HG02852 (cell line): ENCODE measurements around the gene PAF1.
A peak's percentile ranks its signal among the peaks of the same experiment; 100 is the strongest.

Source experiments
- ATAC-seq: cut with Tn5 transposase; IDR thresholded peaks from one replicate; pipeline ENCODE4 v1.9.1; 2021; ENCODE audit warnings: mild to moderate bottlenecking, moderate library complexity; ENCODE audit not compliant: unreplicated experiment

Gene PAF1

DNA sequence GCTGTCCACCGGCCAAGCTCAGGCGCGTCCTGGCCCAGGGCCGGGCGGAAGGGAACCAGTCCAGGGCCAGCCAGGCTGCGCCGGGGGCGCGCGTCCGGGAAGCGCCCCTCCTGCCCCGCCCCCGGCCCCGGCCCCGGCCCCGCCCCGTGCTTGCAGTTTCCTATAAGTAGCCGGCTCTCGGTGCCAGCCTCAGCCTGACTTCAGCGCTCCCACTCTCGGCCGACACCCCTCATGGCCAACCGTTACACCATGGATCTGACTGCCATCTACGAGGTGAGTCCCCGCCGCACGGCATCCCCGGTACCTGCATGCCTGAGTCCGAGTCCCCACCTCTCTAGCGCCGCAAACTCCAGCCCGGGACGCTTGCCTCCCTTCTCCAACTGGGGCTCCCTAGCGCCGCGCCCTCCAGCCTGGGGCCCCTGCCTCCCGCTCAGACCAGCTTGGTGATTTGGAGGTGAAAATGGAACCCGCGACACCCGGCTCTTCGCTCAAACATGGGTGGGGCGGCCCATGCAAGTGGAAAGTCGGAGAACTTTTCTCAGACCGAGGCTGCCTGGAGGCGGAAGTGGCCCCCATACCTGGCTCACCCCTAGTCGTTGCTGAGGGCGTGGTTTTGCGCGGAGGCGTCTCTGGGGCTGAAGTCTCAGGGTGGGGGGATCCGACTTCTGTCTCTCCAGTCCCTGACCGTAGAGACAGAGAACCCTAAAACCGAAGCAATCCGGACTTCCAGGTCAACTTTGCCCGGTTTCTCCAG is 15.9 kb upstream of the PAF1 start, which contains the start of gene ZFP36:
Gene ZFP36 (plus strand): TSS at position 192 of the 754 bp plus-strand sequence. CDS start 58 bp downstream, at position 250.
- no peak for ATAC-seq

DNA sequence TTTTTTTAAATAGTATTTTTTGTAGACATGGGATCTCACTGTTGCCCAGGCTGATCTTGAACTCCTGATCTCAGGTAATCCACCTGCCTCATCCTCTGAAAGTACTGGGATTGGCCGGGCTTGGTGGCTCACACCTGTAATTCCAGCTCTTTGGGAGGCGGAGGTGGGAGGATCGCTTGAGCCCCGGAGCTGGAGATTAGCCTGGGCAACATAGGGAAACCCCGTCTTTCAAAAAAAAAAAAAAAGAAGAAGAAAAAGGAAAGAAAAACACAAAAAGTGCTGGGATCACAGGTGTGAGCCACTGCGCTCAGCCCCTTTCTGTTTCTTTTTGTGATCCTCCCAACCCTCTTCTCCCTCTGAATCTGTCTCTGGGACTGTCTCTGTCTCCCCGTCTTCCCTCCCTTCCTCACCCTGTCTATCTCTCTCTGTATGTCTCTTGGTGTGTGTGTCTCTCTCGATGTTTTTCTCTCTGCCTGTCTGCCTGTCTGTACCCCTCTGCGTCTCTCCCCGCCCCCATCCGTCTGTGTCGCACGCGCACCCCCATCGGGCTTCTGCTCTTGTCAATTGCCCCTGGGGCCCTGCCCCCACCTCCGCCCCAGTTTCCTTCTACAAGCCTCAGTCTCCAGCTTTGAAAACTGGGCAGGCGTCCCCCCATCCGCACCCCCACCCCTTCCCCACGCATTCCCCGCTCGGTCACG is 15.2 kb upstream of the PAF1 start:
- ATAC-seq, result no peak

DNA sequence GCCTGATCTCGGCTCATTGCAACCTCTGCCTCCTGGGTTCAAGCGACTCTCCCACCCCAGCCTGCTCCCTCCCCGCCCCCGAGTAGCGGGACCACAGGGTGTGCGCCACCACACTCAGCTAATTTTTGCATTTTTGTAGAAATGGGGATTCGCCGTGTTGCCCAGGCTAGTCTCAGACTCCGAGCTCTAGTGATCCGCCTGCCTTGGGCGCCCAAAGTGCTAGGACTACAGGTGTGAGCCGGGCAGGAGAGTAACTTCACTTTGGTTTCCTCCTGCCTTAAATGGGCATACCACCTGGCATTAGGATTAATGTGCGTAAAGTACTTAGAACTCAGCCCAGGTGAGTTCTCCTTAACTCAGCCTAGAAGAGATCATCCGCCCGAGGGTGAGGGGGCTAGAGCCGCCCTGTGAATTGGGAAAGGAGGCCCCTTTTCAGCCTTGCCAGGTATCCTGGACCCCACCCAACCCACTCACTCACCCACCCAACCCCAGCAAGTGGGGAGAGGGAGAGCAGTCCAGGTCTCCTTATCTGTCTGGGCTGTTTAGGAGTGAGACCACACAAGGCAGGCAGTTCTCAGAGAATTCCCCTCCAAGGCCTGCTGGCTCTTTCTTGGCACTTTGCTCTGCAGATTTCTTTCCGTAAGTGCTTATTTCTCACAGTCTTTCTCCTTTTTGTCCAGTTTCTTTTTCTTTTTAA is 14.5 kb upstream of the PAF1 start:
- no peak for ATAC-seq

DNA sequence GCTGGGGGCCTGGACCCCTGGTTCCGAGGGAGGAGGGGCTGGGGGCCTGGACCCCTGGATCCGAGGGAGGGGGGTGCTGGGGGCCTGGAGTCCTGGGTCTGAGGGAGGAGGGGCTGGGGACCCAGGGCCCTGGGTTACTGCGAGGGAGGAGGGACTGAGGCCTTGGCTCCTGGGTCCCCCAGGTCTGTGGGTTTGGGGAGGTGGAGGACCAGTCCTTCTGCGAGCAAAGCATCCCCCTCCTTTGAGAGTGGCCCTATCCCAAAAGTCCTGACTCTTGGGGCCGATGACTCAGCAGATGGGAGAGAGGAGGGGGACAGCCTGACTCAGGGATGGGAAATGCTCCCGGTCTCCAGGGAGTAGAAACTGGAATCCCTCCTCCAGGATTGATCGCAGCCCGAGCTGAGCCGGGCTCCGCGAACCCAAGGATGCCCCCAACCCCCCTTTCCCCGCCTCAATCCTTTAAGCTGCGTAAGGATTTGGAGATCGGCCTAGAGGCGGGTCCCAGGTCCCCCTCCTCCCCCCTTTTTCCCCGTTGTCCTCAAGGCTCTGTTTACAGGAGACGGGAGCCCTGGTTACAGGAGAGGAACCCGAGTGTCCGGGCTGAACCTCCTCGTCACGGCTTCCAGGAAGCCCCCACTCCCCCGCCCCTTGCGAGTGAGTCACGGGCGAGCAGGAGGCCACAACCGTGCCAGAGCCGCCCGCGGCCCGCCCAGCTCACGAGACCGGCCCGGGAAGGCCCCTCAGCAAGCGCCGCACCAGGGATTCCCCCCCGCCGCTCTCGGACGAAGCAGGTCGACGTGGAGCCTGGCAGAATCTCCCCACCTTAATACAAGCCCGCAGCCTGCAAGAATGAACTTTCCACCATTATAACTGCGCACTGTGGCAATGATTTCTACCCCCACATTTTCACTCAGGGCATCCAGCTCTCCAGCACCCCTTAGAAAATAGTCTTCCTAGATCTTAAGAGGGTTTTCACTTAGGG is 12.7 kb upstream of the PAF1 start:
- ATAC-seq, result no peak

DNA sequence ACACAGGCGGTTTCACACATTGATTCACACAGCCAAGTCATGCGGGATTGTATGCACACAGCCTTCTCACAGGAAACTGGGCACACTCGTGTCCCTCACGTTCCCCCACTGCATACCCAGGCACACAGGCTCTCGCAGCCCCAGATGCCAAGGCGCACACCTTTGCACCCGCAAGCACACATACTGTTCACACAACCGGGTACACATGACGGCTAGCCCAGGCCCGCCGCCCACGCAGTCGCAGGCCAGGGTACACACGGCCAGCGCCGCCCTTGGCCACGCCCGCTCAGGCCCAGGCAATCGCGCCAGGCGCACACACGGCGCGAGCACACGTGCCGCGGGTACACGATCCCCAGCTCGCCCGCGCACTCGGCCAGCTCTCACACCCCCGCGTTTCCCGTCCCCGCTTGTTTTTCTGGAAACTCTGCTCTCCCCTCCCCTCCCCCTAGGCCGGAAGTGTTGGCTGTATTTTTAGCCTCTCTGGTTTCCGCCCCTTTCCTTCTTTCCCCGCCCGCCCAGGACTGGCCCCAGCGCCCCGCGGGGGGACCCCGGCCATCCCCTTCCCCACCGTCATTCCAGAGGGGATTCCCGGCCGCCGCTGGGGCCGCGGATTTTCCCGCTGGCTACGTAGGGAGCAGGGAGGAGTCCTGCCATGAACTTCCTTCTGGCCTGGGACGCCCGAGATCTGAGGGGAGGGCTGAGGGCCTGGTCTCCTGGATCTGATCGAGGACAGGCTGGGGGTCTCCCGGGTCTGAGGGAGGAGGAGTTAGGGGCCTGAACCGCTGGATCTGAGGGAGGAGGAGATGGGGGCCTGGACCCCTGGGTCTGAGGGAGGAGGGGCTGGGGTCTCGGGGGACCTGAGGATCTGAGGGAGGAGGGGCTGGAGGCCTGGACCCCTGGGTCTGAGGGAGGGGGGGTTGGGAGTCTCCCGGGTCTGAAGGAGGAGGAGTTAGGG is 11.7 kb upstream of the PAF1 start:
- ATAC-seq, result peak; percentile 24

DNA sequence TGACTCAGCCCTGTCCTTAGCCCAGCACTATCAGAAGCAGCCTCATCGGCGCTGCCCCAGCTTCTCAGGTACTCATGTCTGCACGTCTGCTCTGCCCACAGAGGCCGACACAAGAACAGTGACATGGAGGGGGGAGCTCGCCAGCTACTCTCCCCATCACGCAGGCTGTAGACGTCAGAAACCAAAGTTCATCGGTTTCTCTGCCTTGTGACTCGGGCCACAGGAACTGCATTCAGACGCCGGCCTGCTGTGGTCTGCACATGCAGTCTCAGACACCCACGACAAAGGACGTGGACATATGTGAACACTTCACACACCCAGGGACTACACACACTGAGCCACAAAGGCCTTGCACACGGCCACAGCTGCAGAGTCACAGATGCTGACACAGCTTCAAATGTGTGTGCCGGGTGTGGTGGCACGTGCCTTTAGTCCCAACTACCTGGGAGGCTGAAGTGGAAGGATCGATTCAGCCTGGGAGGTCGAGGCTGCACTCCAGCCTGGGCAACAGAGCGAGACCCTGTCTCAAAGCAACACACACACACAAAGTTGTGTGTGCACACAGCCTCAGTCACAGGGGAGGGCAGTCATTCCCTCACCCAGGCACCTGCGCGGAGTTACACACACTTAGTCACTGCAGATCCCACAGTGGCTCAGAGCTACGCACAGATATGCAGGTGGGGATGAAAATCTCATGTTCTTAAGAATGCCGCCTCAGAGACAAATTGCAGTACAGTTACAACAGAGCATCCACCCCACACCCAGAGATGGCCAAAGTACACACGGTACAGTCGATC is 10.8 kb upstream of the PAF1 start:
- no peak for ATAC-seq

DNA sequence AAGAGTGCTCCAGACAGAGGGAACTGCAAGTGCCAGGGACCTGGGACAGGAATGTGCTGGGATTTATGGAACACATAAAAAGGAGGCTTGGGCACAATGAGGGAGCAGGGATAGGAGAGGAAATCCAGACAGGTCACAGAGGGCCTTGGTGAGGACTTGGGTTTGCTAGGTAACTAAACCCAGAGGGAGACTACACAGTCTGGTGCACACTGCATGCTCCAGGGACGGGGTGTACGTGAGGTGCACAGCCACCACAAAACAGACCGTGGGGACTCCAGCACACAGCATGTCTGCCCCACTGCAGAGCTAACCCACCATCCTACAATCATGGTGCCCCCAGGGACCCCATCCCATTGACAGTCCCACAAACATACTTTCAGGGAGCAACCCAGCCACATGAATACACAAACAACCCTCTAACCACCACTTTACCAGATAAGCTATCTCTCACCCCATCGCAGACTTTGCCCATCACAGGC is 10.2 kb upstream of the PAF1 start:
- ATAC-seq, result no peak

DNA sequence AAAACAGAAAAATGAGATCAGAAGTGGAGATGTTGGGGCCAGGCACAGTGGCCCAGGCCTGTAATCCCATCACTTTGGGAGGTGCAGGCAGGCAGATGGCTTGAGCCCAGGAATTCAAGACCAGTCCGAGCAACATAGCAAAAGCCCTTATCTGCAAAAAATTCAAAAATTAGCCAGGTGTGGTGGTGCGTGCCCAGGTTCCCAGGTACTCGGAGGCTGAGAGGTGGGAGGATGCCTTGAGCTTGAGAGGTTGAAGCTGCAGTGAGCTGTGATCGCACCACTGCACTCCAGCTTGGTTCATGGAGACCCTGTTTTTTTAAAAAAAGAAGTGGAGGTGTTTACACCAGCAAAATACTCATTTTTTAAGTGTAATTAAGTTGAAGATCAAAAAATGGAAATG is 9.2 kb upstream of the PAF1 start:
- ATAC-seq, result no peak

DNA sequence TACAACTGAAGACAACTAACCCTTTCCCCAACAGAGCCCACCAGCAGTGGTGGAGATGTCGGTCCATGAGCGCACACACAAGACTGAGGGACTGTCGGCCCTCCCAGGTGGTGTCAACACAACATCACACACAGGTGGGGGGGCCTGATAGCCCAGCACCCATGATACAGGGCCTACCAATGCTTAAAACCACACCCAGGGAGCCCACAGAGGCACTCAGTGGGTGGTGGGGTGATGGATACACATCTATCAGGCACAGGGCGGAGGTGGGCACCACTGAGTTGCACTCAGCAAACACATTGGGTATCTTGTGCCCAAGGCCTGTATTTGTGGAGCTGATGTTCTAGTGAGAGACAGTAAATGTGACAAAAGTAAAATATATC is 8.8 kb upstream of the PAF1 start:
- ATAC-seq, result no peak

DNA sequence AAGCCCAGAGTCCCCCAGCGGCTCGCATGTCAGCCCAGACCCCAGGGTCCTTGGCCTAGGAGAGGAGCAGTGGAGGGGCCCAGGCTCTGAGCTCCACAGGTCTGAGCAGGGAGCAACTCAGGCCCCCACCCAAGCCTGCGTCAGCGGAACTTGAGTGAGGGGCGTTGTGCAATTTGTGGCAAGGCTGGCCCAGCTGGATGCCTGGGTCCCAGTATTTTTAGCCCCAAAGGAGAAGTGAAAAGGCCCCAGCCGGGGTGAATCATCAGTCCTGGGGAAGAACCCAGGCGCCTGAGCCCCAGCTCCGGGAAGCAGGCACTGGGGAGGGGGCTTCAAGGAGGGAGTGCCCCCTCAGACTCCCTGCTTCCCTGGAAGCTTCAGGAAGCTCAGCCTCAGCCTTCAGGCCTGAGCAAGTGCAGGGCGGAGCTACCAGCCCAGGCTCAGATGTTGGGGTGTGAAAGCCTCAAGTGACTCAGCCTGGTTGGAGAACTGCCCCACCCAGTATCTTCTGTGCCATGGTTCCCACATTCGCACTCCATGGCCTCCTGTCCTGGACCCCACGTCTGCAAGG is 7.5 kb upstream of the PAF1 start:
- no peak for ATAC-seq

DNA sequence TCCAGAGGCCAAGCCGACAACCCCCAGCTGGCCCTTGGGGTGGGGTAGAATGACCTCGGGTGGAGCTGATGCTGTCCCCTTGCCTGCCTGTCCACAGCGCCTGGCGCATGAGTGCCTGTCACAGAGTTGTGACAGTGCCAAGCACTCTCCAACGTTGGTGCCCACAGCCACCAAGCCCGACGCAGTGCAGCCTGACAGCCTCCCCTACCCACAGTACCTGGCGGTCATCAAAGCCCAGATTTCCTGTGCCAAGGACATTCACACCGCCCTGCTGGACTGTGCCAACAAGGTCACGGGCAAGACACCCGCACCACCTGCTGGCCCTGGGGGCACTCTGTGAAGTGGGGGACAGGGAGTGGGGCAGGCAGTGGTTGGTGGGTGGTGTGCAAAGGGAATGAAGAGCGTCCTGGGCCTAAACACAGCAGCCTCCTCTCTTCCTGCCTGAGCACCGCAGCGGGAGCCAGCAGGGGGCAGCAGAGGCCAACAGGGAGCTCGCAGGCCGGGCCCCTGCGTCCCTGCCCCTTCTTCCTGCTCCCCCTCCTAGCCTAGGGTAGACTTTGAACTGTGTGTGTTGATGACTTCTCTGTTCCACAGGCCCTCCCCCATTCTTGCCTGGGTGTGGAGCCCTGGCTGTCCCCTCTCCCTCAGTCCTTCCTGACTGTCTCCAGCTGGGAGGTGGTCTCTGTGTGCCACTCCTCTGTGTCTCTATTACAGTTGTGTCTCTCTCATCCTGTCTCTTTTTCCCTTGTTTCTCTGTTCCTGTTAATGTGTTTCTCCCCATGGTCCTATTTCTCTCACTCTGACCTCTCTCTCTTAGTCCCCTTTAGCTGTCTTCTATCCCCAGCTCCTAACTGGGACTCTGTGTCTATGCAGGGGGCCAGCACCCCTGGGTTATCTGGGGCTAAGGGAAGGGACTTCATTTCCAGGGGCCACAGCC is 6.7 kb upstream of the PAF1 start:
- no peak for ATAC-seq

DNA sequence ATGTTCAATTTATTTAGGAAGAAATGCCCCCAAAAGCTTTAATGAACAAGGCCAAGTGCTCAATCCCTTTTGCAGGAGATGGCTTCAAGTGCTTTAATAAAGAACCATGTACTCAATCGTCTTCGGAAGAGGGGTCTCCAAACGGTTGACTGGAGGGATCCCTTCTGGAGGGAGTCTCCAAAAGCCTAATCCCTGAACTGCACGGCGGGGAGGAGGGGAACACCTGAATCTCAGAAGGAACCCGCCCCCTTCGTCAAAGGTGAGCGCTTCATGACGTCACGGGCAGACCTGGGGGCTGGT is 505 bp downstream of the PAF1 start:
- ATAC-seq, result no peak

DNA sequence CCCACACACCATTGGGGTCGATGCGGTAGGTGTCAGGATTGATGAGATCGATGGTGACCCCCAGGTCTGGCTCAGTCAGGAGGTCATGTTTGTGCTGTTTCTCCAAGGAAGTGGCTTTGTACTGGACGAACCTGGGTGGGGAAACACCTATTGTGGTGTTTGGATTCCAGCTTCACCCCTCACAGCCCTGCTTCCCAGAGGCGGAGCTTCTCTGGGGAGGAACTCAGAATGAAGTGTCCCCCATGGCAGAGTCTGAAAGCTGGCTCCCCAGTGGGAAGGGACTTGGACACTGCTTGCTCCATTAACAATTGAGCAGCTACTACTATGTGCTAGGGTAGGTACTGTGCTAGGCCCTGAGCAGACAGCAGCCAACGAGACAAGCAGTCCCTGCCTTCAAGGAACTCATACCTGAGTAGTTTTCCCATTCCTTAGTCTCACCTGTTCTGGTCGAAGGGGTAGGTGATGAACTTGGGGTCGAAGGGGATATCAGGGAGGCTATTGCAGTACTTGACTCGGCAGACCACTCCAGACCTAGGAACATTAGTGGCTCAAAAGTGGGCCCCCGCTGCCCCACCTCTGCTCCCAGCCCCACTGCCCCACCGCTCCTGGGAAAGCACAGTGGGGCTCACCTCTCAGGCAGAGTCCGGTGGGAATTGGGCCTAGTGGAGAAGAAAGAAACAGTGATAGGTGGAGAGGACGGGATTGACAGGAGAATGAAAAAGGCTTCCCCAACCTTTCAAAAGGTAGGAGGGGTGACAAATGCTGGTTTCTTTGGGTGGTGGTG is 1.1 kb downstream of the PAF1 start:
- ATAC-seq, result no peak

DNA sequence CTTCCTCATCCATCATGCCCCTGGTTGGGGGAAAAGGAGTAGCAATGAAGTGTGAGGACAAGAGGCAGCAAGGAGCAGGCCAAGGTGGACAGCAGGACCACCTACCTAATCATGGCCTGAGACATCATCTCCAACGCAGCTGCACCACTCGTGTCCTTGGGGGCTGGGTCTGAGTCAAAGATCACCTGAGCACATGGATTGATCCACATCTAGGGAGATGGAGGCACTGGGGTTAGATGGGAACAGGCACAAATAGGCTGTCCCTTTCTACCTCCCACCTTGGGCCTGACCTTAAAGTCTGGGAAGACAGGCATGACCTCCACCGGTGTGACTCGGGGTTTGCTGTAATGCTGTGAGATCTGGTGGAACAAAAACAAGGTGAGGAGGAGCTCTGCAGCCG is 2.2 kb downstream of the PAF1 start:
- no peak for ATAC-seq

DNA sequence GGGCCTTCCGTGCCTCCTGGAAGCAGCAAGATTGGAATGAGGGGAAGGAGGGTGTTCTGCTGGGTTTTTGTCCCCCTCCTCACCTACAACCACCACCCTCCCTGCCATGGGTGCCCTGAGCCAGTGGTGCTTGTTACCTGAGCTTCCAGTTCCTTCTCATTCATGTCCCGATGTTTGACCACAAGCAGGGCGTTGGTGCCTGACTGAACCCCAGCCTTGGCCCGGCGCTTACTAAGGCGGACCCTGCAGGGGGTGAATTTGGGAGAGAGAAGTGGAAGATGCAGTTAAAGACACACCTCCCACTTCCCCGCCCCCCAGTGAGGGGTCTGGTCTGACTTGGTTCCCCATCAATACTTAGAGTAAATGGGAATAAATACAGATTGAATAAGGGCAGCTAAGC is 4.3 kb downstream of the PAF1 start:
- ATAC-seq, result no peak

DNA sequence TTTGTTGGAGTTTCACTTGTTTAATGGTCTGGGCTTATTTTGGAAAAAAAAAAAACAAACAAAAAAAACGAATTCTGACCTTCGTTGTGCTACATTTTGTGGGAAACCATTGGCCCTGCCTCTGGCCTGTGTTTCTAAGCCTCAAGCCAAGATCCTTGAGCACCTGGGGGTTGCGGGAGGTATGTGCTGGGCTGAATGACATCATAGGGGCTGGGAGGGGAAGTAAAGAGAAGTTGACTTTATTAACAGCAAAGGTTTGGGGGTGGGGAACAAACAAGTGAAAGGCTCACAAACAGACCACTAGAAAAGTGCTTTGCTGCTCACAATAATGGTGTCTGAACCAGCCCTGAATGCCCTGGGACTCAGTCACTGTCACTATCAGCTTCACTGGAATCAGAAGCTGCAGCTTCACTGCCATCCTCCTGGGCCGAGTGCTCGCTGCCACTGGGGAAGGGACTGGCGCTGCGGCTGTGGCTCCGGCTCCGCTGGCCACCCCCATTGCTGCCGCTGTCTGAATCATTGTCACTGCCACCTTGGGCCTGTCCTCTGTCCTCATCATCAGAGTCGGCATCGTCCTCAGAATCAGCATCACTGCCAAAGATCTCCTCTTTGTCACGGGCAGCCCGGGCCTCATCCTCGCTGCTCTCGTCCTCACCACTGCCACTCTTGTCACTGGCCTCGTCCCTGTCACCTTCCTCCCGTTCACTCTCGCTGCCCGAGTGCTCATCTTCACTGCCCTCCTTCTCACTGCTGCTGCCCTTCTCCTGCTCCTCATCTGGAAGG is 5.1 kb downstream of the PAF1 start:
- ATAC-seq, result no peak
